Breast epithelium (tissue), 3 donors: ENCODE results near the gene ARHGEF4.

Experiments
- POLR2A ChIP-seq: fragments of 450-650 bp; IDR thresholded peaks from one replicate; pipeline ENCODE4 v1.6.1; 2016; ENCODE audit warnings: antibody characterized with exemption, mild to moderate bottlenecking, moderate library complexity
- POLR2AphosphoS5 ChIP-seq, 3 donors: sonication (generic); formaldehyde crosslinking; IDR thresholded peaks; one replicate each; pipeline ENCODE4 v1.6.1; 2017; ENCODE audit warnings: antibody characterized with exemption in 3 of 3
- TF ChIP-seq, protein P1 (sequence below), 3 donors: fragments of 450-650 bp; IDR thresholded peaks; one replicate each; pipeline ENCODE4 v1.5.1; 2016 to 2017; ENCODE audit warnings: antibody characterized with exemption in 3 of 3, mild to moderate bottlenecking in 3 of 3, moderate library complexity in 3 of 3

DNA sequence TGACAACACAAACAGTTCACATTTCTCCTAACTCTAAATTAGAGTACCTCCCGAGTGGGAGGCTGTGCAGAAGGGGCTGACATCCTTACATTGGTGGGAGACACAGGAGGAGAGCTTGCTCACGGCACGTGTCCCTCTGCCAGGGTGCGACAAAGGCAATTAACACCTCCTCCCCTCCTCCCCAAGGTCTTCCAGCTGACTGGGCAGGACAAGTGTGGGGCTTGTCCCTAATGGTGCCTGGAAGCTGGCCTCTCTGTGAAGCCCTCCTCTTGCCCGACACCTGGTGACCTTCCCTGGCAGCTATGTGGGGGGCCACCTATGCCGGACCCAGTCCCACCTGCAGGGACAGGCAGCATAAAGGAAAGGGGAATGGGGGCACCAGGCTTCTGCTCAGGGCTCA is 199.6 kb downstream of the ARHGEF4 start:
- TF ChIP-seq, protein P1, sequence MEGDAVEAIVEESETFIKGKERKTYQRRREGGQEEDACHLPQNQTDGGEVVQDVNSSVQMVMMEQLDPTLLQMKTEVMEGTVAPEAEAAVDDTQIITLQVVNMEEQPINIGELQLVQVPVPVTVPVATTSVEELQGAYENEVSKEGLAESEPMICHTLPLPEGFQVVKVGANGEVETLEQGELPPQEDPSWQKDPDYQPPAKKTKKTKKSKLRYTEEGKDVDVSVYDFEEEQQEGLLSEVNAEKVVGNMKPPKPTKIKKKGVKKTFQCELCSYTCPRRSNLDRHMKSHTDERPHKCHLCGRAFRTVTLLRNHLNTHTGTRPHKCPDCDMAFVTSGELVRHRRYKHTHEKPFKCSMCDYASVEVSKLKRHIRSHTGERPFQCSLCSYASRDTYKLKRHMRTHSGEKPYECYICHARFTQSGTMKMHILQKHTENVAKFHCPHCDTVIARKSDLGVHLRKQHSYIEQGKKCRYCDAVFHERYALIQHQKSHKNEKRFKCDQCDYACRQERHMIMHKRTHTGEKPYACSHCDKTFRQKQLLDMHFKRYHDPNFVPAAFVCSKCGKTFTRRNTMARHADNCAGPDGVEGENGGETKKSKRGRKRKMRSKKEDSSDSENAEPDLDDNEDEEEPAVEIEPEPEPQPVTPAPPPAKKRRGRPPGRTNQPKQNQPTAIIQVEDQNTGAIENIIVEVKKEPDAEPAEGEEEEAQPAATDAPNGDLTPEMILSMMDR (IDR thresholded peaks at IDR 0.05), result no peak
- TF ChIP-seq POLR2AphosphoS5 (IDR thresholded peaks at IDR 0.05) (no peak), POLR2A (no peak)
